HCT116 (cell line): ENCODE data around the gene ATXN1. TPM values are rescaled to one million over a fixed set of nuclear protein-coding genes. Genes with fewer than 3 reads are reported as not detected.

Experiments
- ATAC-seq: fragments of 200-7000 bp; cut with Tn5 transposase; 2 replicates; pipeline ENCODE4 v1.9.1; 2020; ENCODE audit warnings: mild to moderate bottlenecking, moderate library complexity
- BruUV-seq: library from RNA; stranded (reverse); fragments of 400-500 nt; replicated peaks from 2 replicates; lab custom pipeline; 2021; lab: Mats Ljungman, UMichigan
- CTCF ChIA-PET: fragments of 300-600 bp; sonication (Branson Sonifier 250); formaldehyde crosslinking; loops from one replicate; lab custom pipeline; 2021; ENCODE audit warnings: antibody characterized with exemption; lab: Charles Lee
- POLR2A ChIA-PET: fragments of 300-600, 350-600 bp; sonication (Branson Sonifier 250); formaldehyde crosslinking; loops from one replicate; lab custom pipeline; 2021; ENCODE audit warnings: antibody characterized with exemption; lab: Charles Lee
- RAD21 ChIA-PET, 2 experiments: fragments of 300-600 bp; sonication (Branson Sonifier 250); formaldehyde crosslinking; loops; one replicate each; lab custom pipeline; 2023; ENCODE audit warnings: low total read pairs in 2 of 2; ENCODE audit not compliant: uncharacterized antibody in 2 of 2, unreplicated experiment in 2 of 2, low non-redundant PET in 1 of 2; lab: Charles Lee
- DNase-seq: peaks from one replicate; pipeline ENCODE4 v3.0.0-alpha.2; 2010; ENCODE audit warnings: low read depth, low spot score
- H2AFZ ChIP-seq: fragments of 200-600 bp; shearing (Covaris generic), sonication (generic); 2 replicates; pipeline ENCODE4 v1.6.1; 2017; ENCODE audit warnings: low read depth, mixed run types, mixed read lengths, antibody characterized with exemption, low read length; ENCODE audit not compliant: poor library complexity, severe bottlenecking
- H3K27ac ChIP-seq: 2 replicates; pipeline ENCODE4 v1.5.1; 2012; ENCODE audit warnings: low read depth, low read length
- H3K27me3 ChIP-seq: fragments of 200-600 bp; sonication (generic); 2 replicates; pipeline ENCODE4 v1.6.1; 2016; ENCODE audit warnings: mixed run types, low read length, mixed read lengths; ENCODE audit not compliant: insufficient read depth
- H3K36me3 ChIP-seq, 2 experiments: fragments of 200-500 bp in 1 of 2; fragments of 200-600 bp in 1 of 2; sonication (Bioruptor generic) in 1 of 2; sonication (generic) in 1 of 2; 2 replicates each; pipeline versions ENCODE4 v1.5.1 to v1.6.1; 2014 to 2016; ENCODE audit warnings: low read length in 2 of 2, inconsistent platforms in 1 of 2, mixed read lengths in 1 of 2, mixed run types in 1 of 2; ENCODE audit not compliant: insufficient read depth in 2 of 2, control insufficient read depth in 1 of 2
- H3K4me1 ChIP-seq, 2 experiments: fragments of 200-600 bp in 1 of 2; sonication (generic) in 1 of 2; 2 replicates each; pipeline versions ENCODE4 v1.5.1 to v1.6.1; 2012 to 2017; ENCODE audit warnings: low read length in 2 of 2, inconsistent platforms in 1 of 2, mild to moderate bottlenecking in 1 of 2, mixed read lengths in 1 of 2, mixed run types in 1 of 2, moderate library complexity in 1 of 2; ENCODE audit not compliant: insufficient read depth in 2 of 2, control insufficient read depth in 1 of 2
- H3K4me2 ChIP-seq: fragments of 200-600 bp; sonication (generic); 2 replicates; pipeline ENCODE4 v1.6.1; 2017; ENCODE audit warnings: mixed run types, low read length, mixed read lengths
- H3K4me3 ChIP-seq, 2 experiments: fragments of 200-600 bp in 1 of 2; sonication (generic) in 1 of 2; replicated peaks in 1 of 2; 2 replicates each; pipeline ENCODE4 v1.5.1; 2011 to 2016; ENCODE audit warnings: low read length in 2 of 2, control low read depth in 1 of 2, low read depth in 1 of 2, mild to moderate bottlenecking in 1 of 2, mixed read lengths in 1 of 2, mixed run types in 1 of 2
- H3K79me2 ChIP-seq: fragments of 200-600 bp; sonication (generic); 2 replicates; pipeline ENCODE4 v1.6.1; 2017; ENCODE audit warnings: mild to moderate bottlenecking, mixed run types, low read length, moderate library complexity, mixed read lengths; ENCODE audit not compliant: insufficient read depth
- H3K9ac ChIP-seq: fragments of 200-600 bp; sonication (generic); 2 replicates; pipeline ENCODE4 v1.6.1; 2016; ENCODE audit warnings: low read length, mixed read lengths
- H3K9me2 ChIP-seq: fragments of 200-600 bp; sonication (generic), shearing (Covaris generic); 2 replicates; pipeline ENCODE4 v1.6.1; 2017; ENCODE audit warnings: mixed run types, mild to moderate bottlenecking, moderate library complexity; ENCODE audit not compliant: insufficient read depth
- H3K9me3 ChIP-seq, 2 experiments: fragments of 200-500 bp in 1 of 2; fragments of 200-600 bp in 1 of 2; sonication (Bioruptor generic) in 1 of 2; sonication (generic) in 1 of 2; 2 replicates each; pipeline ENCODE4 v1.6.1; 2014 to 2017; ENCODE audit warnings: low read length in 2 of 2, mixed read lengths in 2 of 2, inconsistent platforms in 1 of 2, low read depth in 1 of 2, mild to moderate bottlenecking in 1 of 2, mixed run types in 1 of 2, moderate library complexity in 1 of 2; ENCODE audit not compliant: control insufficient read depth in 1 of 2, insufficient read depth in 1 of 2
- H4K20me1 ChIP-seq: fragments of 200-600 bp; sonication (generic), shearing (Covaris generic); 2 replicates; pipeline ENCODE4 v1.6.1; 2017; ENCODE audit warnings: mixed run types, mild to moderate bottlenecking, moderate library complexity; ENCODE audit not compliant: insufficient read depth
- ATF3 ChIP-seq: IDR thresholded peaks from 2 replicates; pipeline ENCODE4 v1.6.1; 2012
- CBX3 ChIP-seq: IDR thresholded peaks from 2 replicates; pipeline ENCODE4 v1.6.1; 2012; ENCODE audit warnings: low read depth
- CTCF ChIP-seq, 3 experiments: fragments of 200-600 bp in 1 of 3; sonication (generic) in 1 of 3; IDR thresholded peaks in 2 of 3; conservative IDR thresholded peaks in 1 of 3; 2 replicates each; pipeline ENCODE4 v1.5.1; 2012 to 2017; ENCODE audit warnings: low read depth in 2 of 3, low read length in 2 of 3, antibody characterized with exemption in 1 of 3, borderline replicate concordance in 1 of 3, control low read depth in 1 of 3, mild to moderate bottlenecking in 1 of 3, mixed read lengths in 1 of 3, mixed run types in 1 of 3, moderate library complexity in 1 of 3; ENCODE audit not compliant: insufficient read depth in 1 of 3
- EGR1 ChIP-seq: IDR thresholded peaks from 2 replicates; pipeline ENCODE4 v1.6.1; 2012; ENCODE audit warnings: low read depth
- ELF1 ChIP-seq: IDR thresholded peaks from 2 replicates; pipeline ENCODE4 v1.6.1; 2012; ENCODE audit warnings: low read depth, borderline replicate concordance
- EZH2 ChIP-seq: fragments of 200-600 bp; sonication (generic); IDR thresholded peaks from 2 replicates; pipeline ENCODE4 v1.6.1; 2017; ENCODE audit warnings: antibody characterized with exemption, mixed run types
- EZH2phosphoT487 ChIP-seq: fragments of 200-600 bp; IDR thresholded peaks from 2 replicates; pipeline ENCODE4 v1.6.1; 2018; ENCODE audit warnings: antibody characterized with exemption, borderline replicate concordance
- FOSL1 ChIP-seq: IDR thresholded peaks from 2 replicates; pipeline ENCODE4 v1.6.1; 2012; ENCODE audit warnings: low read depth
- JUND ChIP-seq: IDR thresholded peaks from 2 replicates; pipeline ENCODE4 v1.6.1; 2012
- MAX ChIP-seq: IDR thresholded peaks from 2 replicates; pipeline ENCODE4 v1.6.1; 2012
- RAD21 ChIP-seq: IDR thresholded peaks from 2 replicates; pipeline ENCODE4 v1.6.1; 2012; ENCODE audit warnings: low read depth, mild to moderate bottlenecking
- SP1 ChIP-seq: IDR thresholded peaks from 2 replicates; pipeline ENCODE4 v1.6.1; 2012; ENCODE audit warnings: low read depth
- SRF ChIP-seq: IDR thresholded peaks from 2 replicates; pipeline ENCODE4 v1.6.1; 2012; ENCODE audit warnings: low read depth
- TCF7L2 ChIP-seq: IDR thresholded peaks from 2 replicates; pipeline ENCODE4 v1.7.0; 2011; ENCODE audit warnings: borderline replicate concordance, inconsistent platforms; ENCODE audit not compliant: insufficient read depth, insufficient read length; ENCODE audit errors: extremely low read depth
- YY1 ChIP-seq: IDR thresholded peaks from 2 replicates; pipeline ENCODE4 v1.6.1; 2011; ENCODE audit warnings: low read length, low read depth, moderate library complexity, mild to moderate bottlenecking; ENCODE audit not compliant: insufficient replicate concordance; ENCODE audit errors: extremely low read depth
- ZBTB33 ChIP-seq: IDR thresholded peaks from 2 replicates; pipeline ENCODE4 v1.6.1; 2011; ENCODE audit warnings: mild to moderate bottlenecking, low read length, moderate library complexity; ENCODE audit not compliant: insufficient replicate concordance; ENCODE audit errors: extremely low read depth
- ZFX ChIP-seq: fragments of 450-650 bp; IDR thresholded peaks from 2 replicates; pipeline ENCODE4 v1.6.1; 2017
- ZNF274 ChIP-seq: fragments of 200-500 bp; sonication (Bioruptor generic); IDR thresholded peaks from 2 replicates; pipeline ENCODE4 v1.6.1; 2014; ENCODE audit warnings: mild to moderate bottlenecking, low read depth, low read length, inconsistent platforms
- intact Hi-C: fragments of 100-400 bp; cut with micrococcal nuclease; formaldehyde crosslinking; loops from 2 replicates; pipeline ENCODE4 v1.10.0; 2022
- total RNA-seq: library from RNA; stranded (reverse); gene quantifications from one replicate; pipeline ENCODE4 v1.2.1, GENCODE V29; 2021; ENCODE audit not compliant: unreplicated experiment

ATXN1 gene
- total RNA-seq, 1 experiment from 2014 or later, result 21.0 TPM

GRCh38 chr6:16360365-16360764, 400.9 kb downstream of the ATXN1 start:
- BruUV-seq, result no TSS peak
- DNase-seq (no peak), ATAC-seq (no peak)
- Histone ChIP-seq H4K20me1 (no peaks in the 10 kb centered on the region), H3K4me1 (peaks cover 9 to 16% of the 10 kb centered on the region in 2 experiments), H3K9ac (no peak overlapping the region), H3K9me2 (no peaks in the 10 kb centered on the region), H3K79me2 (no peaks in the 10 kb centered on the region), H3K27me3 (no peaks in the 10 kb centered on the region), H3K36me3 (no peaks in the 10 kb centered on the region), H2AFZ (no peak overlapping the region), H3K4me3 (no peak overlapping the region), H3K27ac (no peak overlapping the region), H3K9me3 (no peaks in the 10 kb centered on the region), H3K4me2 (no peak overlapping the region)
- intact Hi-C loops, result no loop called here
- ChIA-PET POLR2A (no interaction called here), RAD21 (no interaction called here), CTCF (no interaction called here)
- TF ChIP-seq FOSL1 (no peak), CTCF (IDR thresholded peaks at IDR 0.05 in 2 of 3, conservative IDR thresholded peaks at IDR 0.05 in 1 of 3; ENCODE audit: borderline replicate concordance in 1 of 3, insufficient read depth in 1 of 3, low read depth in 2 of 3, low read length in 2 of 3) (no peak), RAD21 (no peak)

- peaks cover 17 to 24% of the 10 kb centered on the region in 2 experiments for H3K4me1 ChIP-seq
- no peaks in the 10 kb centered on the region for H3K79me2 ChIP-seq
- H3K4me3 ChIP-seq, result no peak overlapping the region
- no peaks in the 10 kb centered on the region for H3K36me3 ChIP-seq
- H3K27ac ChIP-seq, result no peak overlapping the region
- RAD21 ChIA-PET, result no interaction called here
- DNase-seq (no peak), ATAC-seq (no peak)
- POLR2A ChIA-PET, result no interaction called here
- CTCF ChIA-PET, result no interaction called here
- no peak overlapping the region for H3K9ac ChIP-seq
- H4K20me1 ChIP-seq, result no peaks in the 10 kb centered on the region
- no peaks in the 10 kb centered on the region for H3K9me2 ChIP-seq
- no peaks in the 10 kb centered on the region for H3K9me3 ChIP-seq
- no peak overlapping the region for H2AFZ ChIP-seq
- TF ChIP-seq EZH2phosphoT487 (no peak), TCF7L2 (no peak), CBX3 (no peak), MAX (no peak), ZNF274 (no peak), ELF1 (no peak), EGR1 (no peak), JUND (no peak), RAD21 (no peak), ZFX (no peak), SRF (no peak), ZBTB33 (no peak), SP1 (no peak), ATF3 (no peak), FOSL1 (no peak), EZH2 (no peak), YY1 (no peak)
- no peaks in the 10 kb centered on the region for H3K27me3 ChIP-seq
- intact Hi-C loops, result no loop called here
- no TSS peak for BruUV-seq
- no peak overlapping the region for H3K4me2 ChIP-seq
Measured at GRCh38 chr6:16359563-16359962, 401.7 kb downstream of the ATXN1 start.
